CD4-positive, alpha-beta T cell (primary cell): ENCODE data around the gene SUZ12. TPM values are rescaled to one million over a fixed set of nuclear protein-coding genes. Genes with fewer than 3 reads are reported as not detected.
"Not testable (repeated sequence)": the region's sequence is repeated elsewhere in the genome, so short reads cannot be mapped to it uniquely, and the experiment has no call there.

Source experiments
- ATAC-seq: fragments of 200-7000 bp; cut with Tn5 transposase; one replicate; pipeline ENCODE4 v1.10.0; 2022; ENCODE audit warnings: mild to moderate bottlenecking; ENCODE audit not compliant: poor library complexity
- CTCF ChIA-PET: fragments of 350-600 bp; sonication (Branson Sonifier 250); formaldehyde crosslinking; loops from one replicate; lab custom pipeline; 2021; ENCODE audit warnings: antibody characterized with exemption, inconsistent platforms; lab: Charles Lee
- POLR2A ChIA-PET: fragments of 350-600 bp; sonication (Branson Sonifier 250); formaldehyde crosslinking; loops from one replicate; lab custom pipeline; 2021; ENCODE audit warnings: antibody characterized with exemption, inconsistent platforms; lab: Charles Lee
- DNase-seq, 14 experiments: peaks; one replicate each; pipeline ENCODE4 v3.0.0-alpha.2; 2013 to 2020; ENCODE audit warnings: mixed read lengths in 2 of 14
- H3K27ac ChIP-seq, 2 donors: one replicate each; pipeline versions ENCODE4 v1.5.1 to v1.7.0; 2013; ENCODE audit warnings: low read length in 2 of 2, low read depth in 1 of 2, mild to moderate bottlenecking in 1 of 2
- H3K27me3 ChIP-seq, 2 experiments: 1 replicate in 1 of 2; 2 replicates in 1 of 2; pipeline versions ENCODE4 v1.6.1 to v1.7.0; 2013; ENCODE audit warnings: low read length in 2 of 2, control low read depth in 1 of 2, mild to moderate bottlenecking in 1 of 2, moderate library complexity in 1 of 2; ENCODE audit not compliant: insufficient read depth in 2 of 2, control insufficient read depth in 1 of 2
- H3K36me3 ChIP-seq: one replicate; pipeline ENCODE4 v1.6.1; 2013; ENCODE audit warnings: low read length, control low read depth; ENCODE audit not compliant: insufficient read depth
- H3K4me1 ChIP-seq: one replicate; pipeline ENCODE4 v1.6.1; 2013; ENCODE audit warnings: low read length, control low read depth; ENCODE audit not compliant: insufficient read depth
- H3K4me3 ChIP-seq: one replicate; pipeline ENCODE4 v1.5.1; 2013; ENCODE audit warnings: mild to moderate bottlenecking, low read length, moderate library complexity
- H3K9me3 ChIP-seq, 2 experiments: 1 replicate in 1 of 2; 2 replicates in 1 of 2; pipeline versions ENCODE4 v1.6.1 to v1.7.0; 2013; ENCODE audit warnings: low read length in 2 of 2, mild to moderate bottlenecking in 2 of 2, control low read depth in 1 of 2, moderate library complexity in 1 of 2; ENCODE audit not compliant: control insufficient read depth in 1 of 2, insufficient read depth in 1 of 2
- H3K27ac Mint-ChIP-seq: one replicate; pipeline ENCODE4 v1.8.0; 2020; ENCODE audit warnings: mixed read lengths
- H3K27me3 Mint-ChIP-seq: one replicate; pipeline ENCODE4 v1.8.0; 2021; ENCODE audit warnings: mixed read lengths
- H3K36me3 Mint-ChIP-seq: one replicate; pipeline ENCODE4 v1.8.0; 2021; ENCODE audit warnings: low read depth, mixed read lengths
- H3K4me1 Mint-ChIP-seq: one replicate; pipeline ENCODE4 v1.8.0; 2021; ENCODE audit warnings: low read depth, mixed read lengths
- H3K4me3 Mint-ChIP-seq: one replicate; pipeline ENCODE4 v1.8.0; 2020; ENCODE audit warnings: mild to moderate bottlenecking, mixed read lengths
- H3K9me3 Mint-ChIP-seq: one replicate; pipeline ENCODE4 v1.8.0; 2020; ENCODE audit warnings: mixed read lengths
- intact Hi-C, 2 experiments: fragments of 100-400 bp; cut with DNase I in 1 of 2; cut with micrococcal nuclease in 1 of 2; formaldehyde crosslinking; loops; one replicate each; pipeline versions ENCODE4 v1.15.1 to v1.9.0; 2023 to 2025; cut with DNase I, micrococcal nuclease
- total RNA-seq, 174 experiments: library from RNA in 2 of 174; stranded (reverse) in 2 of 174; gene quantifications; one replicate each; pipeline ENCODE4 v1.2.3 and lab custom pipeline; 2021 to 2026
- TF ChIP-seq, protein P1 (sequence below): fragments of 200-600 bp; IDR thresholded peaks from one replicate; pipeline ENCODE4 v1.8.0; 2022; ENCODE audit warnings: antibody characterized with exemption, mild to moderate bottlenecking

SUZ12 gene
- total RNA-seq, 2 experiments from 2014 or later: 26.8 to 27.1 TPM

DNA sequence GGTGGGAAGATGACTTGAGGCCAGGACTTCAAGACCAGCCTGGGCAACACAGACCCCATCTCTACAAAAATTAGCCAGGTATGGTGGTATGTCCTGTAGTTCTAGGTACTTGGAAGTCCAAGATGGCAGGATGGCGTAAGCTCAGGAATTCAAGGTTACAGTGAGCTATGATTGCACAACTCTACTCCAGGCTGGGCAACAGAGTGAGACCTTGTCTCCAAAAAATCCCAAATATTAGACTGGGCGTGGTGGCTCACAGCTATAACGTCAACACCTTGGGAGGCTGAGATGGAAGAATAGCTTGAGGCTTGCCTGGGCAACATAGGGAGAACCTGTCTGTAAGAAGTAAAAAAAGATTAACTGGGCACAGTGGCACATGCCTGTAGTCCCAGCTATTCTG lies 30.8 kb downstream of the SUZ12 start:
- ChIA-PET POLR2A (no interaction called here), CTCF (no interaction called here)
- H3K9me3 Mint-ChIP-seq: no peaks in the 10 kb centered on the region
- H3K27ac Mint-ChIP-seq: no peak overlapping the region
- peaks cover 27% of the 10 kb centered on the region for H3K36me3 ChIP-seq
- DNase-seq (no peak), ATAC-seq (no peak)
- H3K27me3 ChIP-seq: no peaks in the 10 kb centered on the region
- TF ChIP-seq, protein P1, sequence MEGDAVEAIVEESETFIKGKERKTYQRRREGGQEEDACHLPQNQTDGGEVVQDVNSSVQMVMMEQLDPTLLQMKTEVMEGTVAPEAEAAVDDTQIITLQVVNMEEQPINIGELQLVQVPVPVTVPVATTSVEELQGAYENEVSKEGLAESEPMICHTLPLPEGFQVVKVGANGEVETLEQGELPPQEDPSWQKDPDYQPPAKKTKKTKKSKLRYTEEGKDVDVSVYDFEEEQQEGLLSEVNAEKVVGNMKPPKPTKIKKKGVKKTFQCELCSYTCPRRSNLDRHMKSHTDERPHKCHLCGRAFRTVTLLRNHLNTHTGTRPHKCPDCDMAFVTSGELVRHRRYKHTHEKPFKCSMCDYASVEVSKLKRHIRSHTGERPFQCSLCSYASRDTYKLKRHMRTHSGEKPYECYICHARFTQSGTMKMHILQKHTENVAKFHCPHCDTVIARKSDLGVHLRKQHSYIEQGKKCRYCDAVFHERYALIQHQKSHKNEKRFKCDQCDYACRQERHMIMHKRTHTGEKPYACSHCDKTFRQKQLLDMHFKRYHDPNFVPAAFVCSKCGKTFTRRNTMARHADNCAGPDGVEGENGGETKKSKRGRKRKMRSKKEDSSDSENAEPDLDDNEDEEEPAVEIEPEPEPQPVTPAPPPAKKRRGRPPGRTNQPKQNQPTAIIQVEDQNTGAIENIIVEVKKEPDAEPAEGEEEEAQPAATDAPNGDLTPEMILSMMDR: no peak
- no peak overlapping the region for H3K4me3 ChIP-seq
- no peaks in the 10 kb centered on the region for H3K9me3 ChIP-seq
- H3K27me3 Mint-ChIP-seq: no peaks in the 10 kb centered on the region
- no peaks in the 10 kb centered on the region for H3K4me1 ChIP-seq
- H3K4me3 Mint-ChIP-seq: no peak overlapping the region
- intact Hi-C loops: no loop called here
- H3K4me1 Mint-ChIP-seq: peaks cover 3% of the 10 kb centered on the region
- no peak overlapping the region for H3K27ac ChIP-seq
- H3K36me3 Mint-ChIP-seq: peaks cover 40% of the 10 kb centered on the region

DNA sequence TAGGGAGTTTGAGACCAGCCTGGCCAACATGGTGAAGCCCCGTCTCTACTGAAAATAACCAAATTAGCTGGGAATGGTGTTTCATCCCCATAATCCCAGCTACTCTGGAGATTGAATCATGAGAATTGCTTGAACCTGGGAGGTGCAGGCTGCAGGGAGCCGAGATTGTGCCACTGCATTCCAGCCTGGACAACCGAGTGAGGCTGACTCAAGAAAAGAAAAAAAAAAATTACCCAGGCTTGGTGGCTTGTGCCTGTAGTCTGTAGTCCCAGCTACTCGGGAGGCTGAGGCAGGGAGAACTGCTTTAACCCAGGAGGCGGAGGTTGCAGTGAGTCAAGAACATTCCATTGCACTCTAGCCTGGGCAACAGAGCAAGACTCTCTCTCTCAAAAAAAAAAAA lies 33.6 kb downstream of the SUZ12 start:
- POLR2A ChIA-PET, H3K4me1 Mint-ChIP-seq, CTCF ChIA-PET, H3K27me3 ChIP-seq, DNase-seq, H3K27ac ChIP-seq, intact Hi-C loops, H3K27me3 Mint-ChIP-seq, H3K4me1 ChIP-seq, ATAC-seq, H3K9me3 Mint-ChIP-seq, H3K9me3 ChIP-seq, H3K27ac Mint-ChIP-seq, H3K4me3 Mint-ChIP-seq, H3K4me3 ChIP-seq: not testable (repeated sequence)
- H3K36me3 ChIP-seq: peaks cover 24% of the 10 kb centered on the region
- H3K36me3 Mint-ChIP-seq: peaks cover 38% of the 10 kb centered on the region

DNA sequence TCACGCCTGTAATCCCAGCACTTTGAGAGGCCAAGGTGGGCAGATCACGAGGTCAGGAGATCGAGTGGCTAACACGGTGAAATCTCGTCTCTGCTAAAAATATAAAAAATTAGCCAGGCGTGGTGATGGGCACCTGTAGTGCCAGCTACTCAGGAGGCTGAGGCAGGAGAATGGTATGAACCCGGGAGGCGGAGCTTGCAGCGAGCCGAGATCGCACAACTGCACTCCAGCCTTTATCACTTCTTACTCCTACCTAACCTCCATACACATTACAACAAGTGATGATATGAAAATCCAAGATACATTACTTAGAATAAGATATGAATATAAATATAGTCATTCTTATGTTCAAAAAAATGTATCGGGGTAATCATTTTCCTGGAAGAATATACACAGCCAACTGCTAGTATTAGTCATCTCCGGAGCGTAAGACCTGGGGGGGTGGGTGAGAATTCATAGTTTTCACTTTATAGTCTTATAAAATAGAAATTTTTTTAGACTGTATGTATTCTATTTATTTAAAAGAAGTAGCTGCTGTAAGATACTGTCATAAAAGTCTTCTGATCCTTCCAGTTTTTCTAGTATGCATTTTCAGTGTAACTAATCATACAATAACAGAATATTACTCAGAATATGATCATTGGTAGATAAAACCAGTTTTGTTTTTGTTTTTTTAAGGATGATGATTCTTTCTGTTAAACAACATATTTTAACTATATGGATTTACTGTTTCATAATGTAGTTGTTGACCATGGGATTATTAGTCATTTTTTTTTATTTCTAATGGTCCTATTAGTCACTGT lies 37.7 kb downstream of the SUZ12 start:
- H3K36me3 Mint-ChIP-seq: peaks cover 29% of the 10 kb centered on the region
- H3K27me3 ChIP-seq, DNase-seq, H3K27ac Mint-ChIP-seq, H3K4me3 ChIP-seq, H3K9me3 Mint-ChIP-seq, H3K9me3 ChIP-seq, H3K27me3 Mint-ChIP-seq, H3K4me1 ChIP-seq, intact Hi-C loops, H3K4me3 Mint-ChIP-seq, POLR2A ChIA-PET, ATAC-seq, CTCF ChIA-PET, H3K27ac ChIP-seq, H3K4me1 Mint-ChIP-seq: not testable (repeated sequence)
- H3K36me3 ChIP-seq: peaks cover 34% of the 10 kb centered on the region

DNA sequence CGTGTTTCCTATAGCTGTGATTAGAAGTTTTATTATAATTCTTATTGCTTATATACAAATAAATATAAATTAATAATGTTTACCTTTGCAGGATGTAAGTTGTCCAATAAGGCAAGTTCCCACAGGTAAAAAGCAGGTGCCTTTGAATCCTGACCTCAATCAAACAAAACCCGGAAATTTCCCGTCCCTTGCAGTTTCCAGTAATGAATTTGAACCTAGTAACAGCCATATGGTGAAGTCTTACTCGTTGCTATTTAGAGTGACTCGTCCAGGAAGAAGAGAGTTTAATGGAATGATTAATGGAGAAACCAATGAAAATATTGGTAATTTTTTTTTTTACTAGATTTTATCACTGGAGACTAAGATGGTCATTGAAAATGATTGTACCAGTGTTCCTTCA lies 38.6 kb downstream of the SUZ12 start:
- H3K27ac Mint-ChIP-seq, ATAC-seq, CTCF ChIA-PET, H3K9me3 ChIP-seq, H3K4me3 ChIP-seq, H3K27ac ChIP-seq, DNase-seq, intact Hi-C loops, H3K4me3 Mint-ChIP-seq, H3K27me3 ChIP-seq, H3K4me1 ChIP-seq, H3K27me3 Mint-ChIP-seq, H3K4me1 Mint-ChIP-seq, POLR2A ChIA-PET, H3K9me3 Mint-ChIP-seq: not testable (repeated sequence)
- H3K36me3 Mint-ChIP-seq: peaks cover 35% of the 10 kb centered on the region
- H3K36me3 ChIP-seq: peaks cover 32% of the 10 kb centered on the region

DNA sequence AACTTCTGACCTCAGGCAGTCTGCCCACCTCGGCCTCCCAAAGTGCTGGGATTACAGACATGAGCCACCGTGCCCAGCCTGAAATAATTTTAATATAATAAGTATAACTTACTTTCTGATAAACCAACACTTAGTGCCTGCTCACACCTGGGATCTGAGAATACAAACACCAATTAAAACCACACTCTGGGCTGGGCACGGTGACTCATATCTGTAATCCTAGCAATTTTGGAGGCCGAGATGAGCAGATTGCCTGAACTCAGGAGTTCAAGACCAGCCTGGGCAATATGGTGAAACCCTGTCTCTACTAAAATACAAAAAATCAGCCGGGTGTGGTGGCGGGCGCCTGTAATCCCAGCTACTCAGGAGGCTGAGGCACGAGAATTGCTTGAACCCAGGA lies 55.0 kb downstream of the SUZ12 start:
- POLR2A ChIA-PET, CTCF ChIA-PET, H3K27me3 Mint-ChIP-seq, H3K4me3 Mint-ChIP-seq, DNase-seq, H3K27me3 ChIP-seq, H3K4me1 Mint-ChIP-seq, H3K27ac Mint-ChIP-seq, H3K27ac ChIP-seq, H3K4me3 ChIP-seq, H3K9me3 Mint-ChIP-seq, intact Hi-C loops, H3K9me3 ChIP-seq, ATAC-seq, H3K4me1 ChIP-seq: not testable (repeated sequence)
- H3K36me3 ChIP-seq: peaks cover 78% of the 10 kb centered on the region
- H3K36me3 Mint-ChIP-seq: peaks cover 60% of the 10 kb centered on the region
